SU-DHL-6 (cell line): Measurements from ENCODE around the gene SSRP1.

Experiments used
- CTCF ChIP-seq: fragments of 200-600 bp; sonication (generic); IDR thresholded peaks from one replicate; pipeline ENCODE4 v1.5.1; 2017; ENCODE audit warnings: antibody characterized with exemption, mild to moderate bottlenecking, low read length, moderate library complexity; ENCODE audit not compliant: insufficient read depth, poor library complexity, severe bottlenecking
- EZH2phosphoT487 ChIP-seq: fragments of 200-600 bp; sonication (generic), shearing (Covaris generic); conservative IDR thresholded peaks from 2 replicates; pipeline ENCODE4 v1.6.1; 2018; ENCODE audit warnings: mild to moderate bottlenecking, antibody characterized with exemption, low read length, moderate library complexity, mixed read lengths

- TF ChIP-seq CTCF (no peak), EZH2phosphoT487 (no peak)
These were observed 13.2 kb downstream of the SSRP1 start for GRCh38 chr11:57322256-57323166.
